Measurements from ENCODE around the gene PCDHGA6.
A peak's percentile ranks its signal among the peaks of the same experiment; 100 is the strongest.
"Not testable (repeated sequence)": the region's sequence is repeated elsewhere in the genome, so short reads cannot be mapped to it uniquely, and the experiment has no call there.

PCDHGA6 gene

DNA sequence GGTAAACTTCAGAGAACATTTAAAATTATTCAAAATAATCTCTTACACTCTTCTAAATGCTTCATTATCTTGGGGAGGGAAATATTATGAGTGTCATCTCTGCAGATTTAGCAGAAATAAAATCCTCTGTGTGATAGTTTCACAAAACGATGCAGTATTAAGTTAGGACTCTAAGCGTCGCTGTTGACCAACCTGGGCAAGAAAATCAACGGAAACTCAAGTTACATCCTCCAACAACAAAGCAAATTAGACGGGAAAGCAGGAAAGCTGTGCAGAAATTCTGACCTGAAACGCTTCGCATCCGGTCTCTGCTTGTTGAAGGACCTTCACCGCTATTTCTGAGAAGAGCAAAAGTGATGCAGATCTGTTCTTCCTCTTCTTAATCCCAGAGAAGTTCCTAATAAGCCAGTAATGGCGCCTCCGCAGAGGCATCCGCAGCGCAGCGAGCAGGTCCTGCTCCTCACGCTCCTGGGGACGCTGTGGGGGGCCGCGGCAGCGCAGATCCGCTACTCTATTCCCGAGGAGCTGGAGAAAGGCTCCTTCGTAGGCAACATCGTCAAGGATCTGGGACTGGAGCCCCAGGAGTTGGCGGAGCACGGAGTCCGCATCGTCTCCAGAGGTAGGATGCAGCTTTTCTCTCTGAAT lies at the start of gene PCDHGA6:
Gene PCDHGA6 (plus strand): TSS at position 219 of the 645 bp plus-strand sequence. CDS start 193 bp downstream, at position 412.
- peak; percentile 6 for DNase-seq

DNA sequence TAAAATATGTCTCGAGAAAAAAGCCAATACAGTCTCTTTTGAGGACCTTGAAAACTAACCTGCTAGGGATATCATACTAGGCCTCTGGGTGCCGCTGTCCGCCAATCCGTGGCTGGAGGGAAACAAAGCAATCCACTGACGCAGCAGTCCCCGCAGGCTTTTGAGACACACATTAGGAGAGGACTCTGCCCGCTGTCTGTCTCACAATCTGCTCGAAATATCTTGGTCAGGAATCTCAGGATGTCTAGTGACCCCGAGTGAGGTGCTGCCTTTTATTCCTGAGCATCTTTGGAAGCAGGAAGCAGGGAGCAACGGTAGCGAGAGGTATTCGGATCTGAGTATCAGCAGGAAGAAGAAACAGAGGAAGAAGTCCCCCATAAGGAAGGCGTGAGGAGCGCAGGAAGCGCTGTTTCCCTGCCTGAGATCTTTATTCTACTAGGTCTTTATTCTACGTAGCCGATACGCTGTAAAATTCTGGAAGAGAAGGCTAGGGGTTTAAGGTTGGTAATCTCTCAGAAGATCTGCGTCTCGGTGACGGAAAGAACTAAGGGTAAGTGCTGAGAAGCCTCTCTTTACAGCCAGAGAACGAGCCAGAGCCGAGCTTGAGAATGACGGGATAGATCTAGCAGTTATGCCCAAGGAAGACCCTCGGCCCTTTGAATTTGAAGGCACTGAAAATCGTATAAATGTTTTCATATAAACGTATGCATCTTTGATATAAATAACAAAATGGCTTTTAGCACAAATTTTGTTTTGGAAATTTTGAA lies 47.4 kb upstream of the PCDHGA6 start:
- DNase-seq = peak; percentile 60

- DNase-seq = no peak
Measured at GRCh38 chr5:141328231-141328630, 45.5 kb upstream of the PCDHGA6 start.

- no peak for DNase-seq
Measured at GRCh38 chr5:141330299-141331080, 43.2 kb upstream of the PCDHGA6 start, which contains the start of gene PCDHGA1. Gene PCDHGA1 (plus strand): TSS chr5:141330514.

- not testable (repeated sequence) for DNase-seq
Measured at GRCh38 chr5:141332571-141332970, 41.1 kb upstream of the PCDHGA6 start.

DNA sequence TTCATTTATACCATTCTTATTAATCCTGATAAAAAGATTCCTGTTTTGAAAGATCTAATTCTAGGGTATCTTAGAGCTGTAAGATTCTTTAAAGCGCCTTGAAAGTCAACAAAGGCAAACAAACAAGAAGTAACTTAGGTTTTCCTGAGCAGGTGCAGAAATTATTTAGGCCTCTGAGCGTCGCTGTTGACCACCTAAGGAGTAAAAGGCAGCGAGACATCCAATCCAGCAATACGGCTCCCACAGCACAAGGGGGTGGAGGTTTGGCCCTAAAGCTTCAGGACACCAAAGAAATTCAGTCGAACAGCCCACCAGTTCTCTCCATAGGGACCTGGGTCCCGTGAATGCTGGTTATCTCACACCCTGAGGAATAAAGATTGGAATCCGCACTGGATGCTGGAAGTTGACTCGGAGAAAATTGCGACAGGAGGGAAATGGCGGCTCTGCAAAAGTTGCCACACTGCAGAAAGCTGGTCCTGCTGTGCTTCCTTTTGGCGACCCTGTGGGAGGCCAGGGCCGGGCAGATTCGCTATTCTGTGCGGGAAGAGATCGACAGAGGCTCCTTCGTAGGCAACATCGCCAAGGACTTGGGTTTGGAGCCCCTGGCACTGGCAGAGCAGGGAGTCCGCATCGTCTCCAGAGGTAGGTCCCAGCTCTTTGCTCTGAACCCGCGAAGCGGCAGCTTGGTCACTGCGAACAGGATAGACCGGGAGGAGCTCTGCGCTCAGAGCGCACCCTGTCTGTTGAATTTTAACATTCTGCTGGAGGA lies 35.0 kb upstream of the PCDHGA6 start, which contains the start of gene PCDHGA2:
Gene PCDHGA2 (plus strand): TSS at position 223 of the 769 bp plus-strand sequence.
- DNase-seq = peak; percentile 24

GRCh38 chr5:141340781-141341354 lies 32.8 kb upstream of the PCDHGA6 start:
- DNase-seq = not testable (repeated sequence)

DNA sequence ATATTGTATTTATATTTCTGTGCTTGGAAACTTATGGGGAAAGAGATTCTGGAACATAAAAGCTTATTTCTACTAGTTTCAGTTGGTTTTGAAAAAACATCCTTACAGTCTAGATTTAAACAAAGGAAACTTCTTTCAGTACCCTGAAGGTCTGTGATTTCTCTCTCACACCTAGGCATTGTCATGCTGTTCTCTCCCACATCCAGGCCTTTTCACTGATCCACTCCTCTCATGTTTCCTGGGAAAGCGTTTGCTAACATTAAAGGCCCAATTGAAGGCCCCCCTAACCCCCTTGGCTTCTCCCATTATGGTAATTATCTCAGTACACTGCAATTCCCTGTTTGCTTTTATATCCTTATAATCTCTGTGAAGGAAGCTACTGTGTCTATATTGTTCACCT lies 30.9 kb upstream of the PCDHGA6 start:
- DNase-seq = no peak

DNA sequence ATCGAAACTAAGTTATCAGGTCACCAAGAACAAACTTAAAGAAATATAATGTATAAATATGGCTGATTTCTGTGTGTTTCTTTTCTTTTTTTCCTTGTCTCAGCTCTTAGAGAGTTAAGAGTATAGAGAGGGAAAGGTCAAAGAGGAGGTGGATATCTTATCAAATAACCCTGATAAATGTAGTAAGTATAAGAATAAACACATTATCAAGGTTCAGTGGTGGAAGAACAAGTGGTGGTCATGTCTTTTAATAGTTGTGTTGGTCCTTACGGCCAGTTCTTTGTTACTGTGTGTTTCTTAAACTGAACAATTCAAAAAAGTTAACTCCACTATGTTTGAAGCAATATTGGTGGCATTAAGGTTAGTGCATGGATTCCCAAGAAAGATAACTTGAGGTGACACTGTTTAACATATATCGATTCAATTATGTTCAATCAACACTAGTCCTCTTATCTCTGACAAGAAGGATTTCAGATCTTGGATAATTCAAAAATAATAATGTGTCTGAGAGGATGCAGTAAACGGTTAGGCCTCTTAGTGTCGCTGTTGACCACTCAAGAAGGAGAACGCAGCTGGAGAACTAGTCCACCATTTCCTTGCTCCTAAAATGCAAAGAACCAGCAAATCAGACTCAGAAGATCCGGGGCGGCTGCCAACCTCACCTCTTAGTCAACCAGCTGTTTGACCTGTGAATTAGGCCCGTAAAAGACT lies 30.3 kb upstream of the PCDHGA6 start, which contains the start of gene PCDHGA3:
Gene PCDHGA3 (plus strand): TSS at position 588 of the 711 bp plus-strand sequence. CDS start 205 bp downstream, outside the sequence.
- no peak for DNase-seq

DNA sequence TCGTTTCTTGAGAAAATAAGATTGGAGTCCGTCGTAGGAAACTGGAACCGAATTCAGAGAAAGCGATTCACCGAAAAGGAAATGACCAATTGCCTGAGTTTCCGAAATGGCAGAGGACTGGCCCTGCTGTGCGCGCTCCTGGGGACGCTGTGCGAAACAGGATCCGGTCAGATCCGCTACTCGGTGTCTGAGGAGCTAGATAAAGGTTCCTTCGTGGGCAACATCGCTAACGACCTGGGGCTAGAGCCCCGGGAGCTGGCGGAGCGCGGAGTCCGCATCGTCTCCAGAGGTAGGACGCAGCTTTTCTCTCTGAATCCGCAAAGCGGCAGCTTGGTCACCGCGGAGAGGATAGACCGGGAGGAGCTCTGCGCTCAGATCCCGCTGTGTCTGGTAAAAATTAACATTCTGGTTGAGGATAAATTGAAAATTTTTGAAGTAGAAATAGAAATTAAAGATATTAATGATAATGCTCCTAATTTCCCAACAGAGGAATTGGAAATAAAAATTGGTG lies 29.7 kb upstream of the PCDHGA6 start:
- DNase-seq = no peak

DNA sequence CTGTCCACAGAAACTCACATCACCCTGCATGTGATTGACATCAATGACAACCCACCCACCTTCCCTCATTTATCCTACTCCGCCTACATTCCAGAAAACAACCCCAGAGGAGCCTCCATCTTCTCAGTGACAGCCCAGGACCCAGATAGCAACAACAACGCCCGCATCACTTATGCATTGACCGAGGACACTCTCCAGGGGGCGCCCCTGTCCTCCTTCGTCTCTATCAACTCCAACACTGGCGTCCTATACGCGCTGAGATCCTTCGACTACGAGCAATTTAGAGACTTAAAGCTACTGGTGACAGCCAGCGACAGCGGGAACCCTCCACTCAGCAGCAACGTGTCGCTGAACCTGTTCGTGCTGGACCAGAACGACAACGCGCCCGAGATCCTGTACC lies 28.4 kb upstream of the PCDHGA6 start:
- no peak for DNase-seq

GRCh38 chr5:141346017-141346416 lies 27.7 kb upstream of the PCDHGA6 start:
- not testable (repeated sequence) for DNase-seq

GRCh38 chr5:141349917-141350619 lies 23.6 kb upstream of the PCDHGA6 start, which contains the start of gene PCDHGB1:
Gene PCDHGB1 (plus strand): TSS chr5:141350099. CDS start chr5:141350261, 162 bp downstream.
- peak; percentile 21 for DNase-seq

DNA sequence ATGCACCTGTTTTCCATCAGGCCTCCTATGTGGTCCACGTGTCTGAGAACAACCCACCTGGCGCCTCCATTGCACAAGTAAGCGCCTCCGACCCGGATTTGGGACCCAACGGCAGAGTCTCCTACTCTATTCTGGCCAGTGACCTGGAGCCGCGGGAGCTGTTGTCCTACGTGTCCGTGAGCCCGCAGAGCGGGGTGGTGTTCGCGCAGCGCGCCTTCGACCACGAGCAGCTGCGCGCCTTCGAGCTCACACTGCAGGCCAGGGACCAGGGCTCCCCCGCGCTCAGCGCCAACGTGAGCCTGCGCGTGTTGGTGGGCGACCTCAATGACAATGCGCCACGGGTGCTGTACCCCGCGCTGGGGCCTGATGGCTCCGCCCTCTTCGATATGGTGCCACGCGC lies 22.1 kb upstream of the PCDHGA6 start:
- no peak for DNase-seq

DNA sequence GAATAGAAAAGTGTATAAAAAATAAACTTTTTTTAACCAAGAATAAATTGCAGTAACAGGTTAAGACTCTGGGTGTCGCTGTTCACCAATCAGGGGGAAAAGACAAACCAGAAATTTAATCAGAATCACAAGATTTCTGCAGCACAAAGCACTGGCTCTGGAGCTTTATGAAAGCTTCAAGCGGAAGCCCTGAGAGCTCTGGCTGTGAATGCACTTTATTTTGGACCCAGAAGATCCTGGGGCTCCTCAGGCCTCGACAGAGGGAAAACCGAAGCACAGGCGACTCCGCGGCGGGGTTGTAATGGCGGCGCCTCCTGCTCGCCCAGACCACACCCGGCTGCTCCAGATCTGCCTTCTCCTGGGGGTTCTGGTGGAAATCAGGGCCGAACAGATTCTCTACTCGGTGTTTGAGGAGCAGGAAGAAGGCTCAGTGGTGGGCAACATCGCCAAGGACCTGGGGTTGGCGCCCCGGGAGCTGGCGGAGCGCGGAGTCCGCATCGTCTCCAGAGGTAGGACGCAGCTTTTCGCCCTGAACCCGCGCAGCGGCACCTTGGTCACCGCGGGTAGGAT lies 18.7 kb upstream of the PCDHGA6 start, which contains the start of gene PCDHGA4:
Gene PCDHGA4 (plus strand): TSS at position 122 of the 570 bp plus-strand sequence. CDS start 87 bp downstream, at position 209.
- DNase-seq = no peak

- no peak for DNase-seq
Measured at GRCh38 chr5:141355641-141356040, 18.1 kb upstream of the PCDHGA6 start.

GRCh38 chr5:141356133-141356532 lies 17.6 kb upstream of the PCDHGA6 start:
- DNase-seq = no peak

DNA sequence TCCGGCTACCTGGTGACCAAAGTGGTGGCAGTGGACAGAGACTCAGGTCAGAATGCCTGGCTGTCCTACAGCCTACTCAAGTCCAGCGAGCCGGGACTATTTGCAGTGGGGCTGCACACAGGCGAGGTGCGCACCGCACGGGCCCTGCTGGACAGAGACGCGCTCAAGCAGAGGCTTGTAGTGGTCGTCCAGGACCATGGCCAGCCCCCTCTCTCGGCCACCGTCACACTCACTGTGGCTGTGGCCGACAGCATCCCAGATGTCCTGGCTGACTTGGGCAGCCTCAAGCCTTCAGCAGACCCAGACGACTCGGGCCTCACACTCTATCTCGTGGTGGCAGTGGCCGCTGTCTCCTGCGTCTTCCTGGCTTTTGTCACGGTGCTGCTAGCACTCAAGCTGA lies 16.7 kb upstream of the PCDHGA6 start:
- no peak for DNase-seq

- DNase-seq = no peak
Measured at GRCh38 chr5:141359790-141360426, 13.8 kb upstream of the PCDHGA6 start, which contains the start of gene PCDHGB2. Gene PCDHGB2 (plus strand): TSS chr5:141359994. CDS start chr5:141360136, 142 bp downstream.

All from activated CD4-positive, alpha-beta T cell treated with anti-CD3 and anti-CD28 coated beads, Interleukin-2, amount 50 U/mL, for 16 hours (primary cell).